ENCODE data around the gene CCSER1. TPM values are rescaled to one million over a fixed set of nuclear protein-coding genes. Genes with fewer than 3 reads are reported as not detected.
A peak's percentile ranks its signal among the peaks of the same experiment; 100 is the strongest.

Gene CCSER1
- total and polyA plus RNA-seq, 2 experiments from 2014 or later = 2.9 to 3.4 TPM

DNA sequence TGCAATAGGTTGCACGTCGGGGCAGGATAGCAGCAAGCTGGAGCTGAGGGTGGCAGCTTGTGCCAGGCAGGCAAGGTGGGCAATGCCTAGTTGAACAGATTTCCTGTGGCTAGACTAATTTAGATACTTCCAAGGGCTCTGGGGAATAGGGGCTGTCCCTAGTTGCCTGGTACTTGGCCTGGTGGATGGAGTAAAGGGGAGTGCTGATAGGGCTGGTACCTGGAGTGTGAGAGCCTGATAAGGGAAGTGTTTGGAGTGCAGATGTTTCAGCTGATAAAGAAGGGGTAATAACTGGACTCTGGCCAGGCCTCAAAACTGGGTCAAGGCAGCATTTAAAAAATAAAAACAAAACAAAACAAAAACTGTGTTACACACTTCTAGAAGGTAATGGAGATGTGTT lies 665.5 kb downstream of the CCSER1 start:
- Histone ChIP-seq H3K4me3 (no peak overlapping the region), H3K36me3 (ENCODE audit: insufficient read depth) (0 out of 2 replicates have a peak, but pooled peaks cover 5% of the 10 kb centered on the region), H3K4me2 (no peak overlapping the region), H3K27me3 (ENCODE audit: insufficient read depth) (no peaks in the 10 kb centered on the region), H3K4me1 (ENCODE audit: insufficient read depth) (no peaks in the 10 kb centered on the region), H4K20me1 (replicated peaks; ENCODE audit: insufficient read depth) (no peaks in the 10 kb centered on the region), H3F3A (replicated peaks; ENCODE audit: low read depth) (no peaks in the 10 kb centered on the region), H3K79me2 (replicated peaks; ENCODE audit: insufficient read depth) (no peaks in the 10 kb centered on the region), H2AFZ (no peak overlapping the region), H3K27ac (ENCODE audit: low read depth) (no peak overlapping the region), H3K9me2 (ENCODE audit: insufficient read depth) (peaks cover 6% of the 10 kb centered on the region; the same call in 1 of the 2 replicates)
- Mint-ChIP-seq H3K36me3 (ENCODE audit: low read depth) (peaks cover 13% of the 10 kb centered on the region; the same call in 2 of the 3 replicates), H3K27ac (no peak overlapping the region), H3K27me3 (ENCODE audit: insufficient read depth, low read depth, poor library complexity) (peaks cover 2% of the 10 kb centered on the region), H3K9me3 (peaks cover 19% of the 10 kb centered on the region; the same call in 2 of the 3 replicates), H3K4me1 (no peaks in the 10 kb centered on the region), H3K4me3 (no peak overlapping the region)
- ATAC-seq (no peak), DNase-seq (ENCODE audit: low spot score) (peak; percentile 8)
- no peak for TF ChIP-seq ZNF331 (CRISPR knock-in tag; IDR thresholded peaks at IDR 0.05; ENCODE audit: low read depth)
- no peak for TF ChIP-seq EZH2phosphoT487 (IDR thresholded peaks at IDR 0.05; ENCODE audit: unreplicated experiment)
- TF ChIP-seq ZNF114 (CRISPR knock-in tag; IDR thresholded peaks at IDR 0.05) = no peak
- no peak for TF ChIP-seq EZH2 (IDR thresholded peaks at IDR 0.05; ENCODE audit: low read depth, unreplicated experiment)
- no peak for TF ChIP-seq NANOG (IDR thresholded peaks at IDR 0.05; ENCODE audit: borderline replicate concordance)
- no peak for TF ChIP-seq CREB1 (CRISPR knock-in tag; IDR thresholded peaks at IDR 0.05; ENCODE audit: low read depth)
- no peak for TF ChIP-seq JUNB (IDR thresholded peaks at IDR 0.05; ENCODE audit: unreplicated experiment)
- TF ChIP-seq, protein P1, sequence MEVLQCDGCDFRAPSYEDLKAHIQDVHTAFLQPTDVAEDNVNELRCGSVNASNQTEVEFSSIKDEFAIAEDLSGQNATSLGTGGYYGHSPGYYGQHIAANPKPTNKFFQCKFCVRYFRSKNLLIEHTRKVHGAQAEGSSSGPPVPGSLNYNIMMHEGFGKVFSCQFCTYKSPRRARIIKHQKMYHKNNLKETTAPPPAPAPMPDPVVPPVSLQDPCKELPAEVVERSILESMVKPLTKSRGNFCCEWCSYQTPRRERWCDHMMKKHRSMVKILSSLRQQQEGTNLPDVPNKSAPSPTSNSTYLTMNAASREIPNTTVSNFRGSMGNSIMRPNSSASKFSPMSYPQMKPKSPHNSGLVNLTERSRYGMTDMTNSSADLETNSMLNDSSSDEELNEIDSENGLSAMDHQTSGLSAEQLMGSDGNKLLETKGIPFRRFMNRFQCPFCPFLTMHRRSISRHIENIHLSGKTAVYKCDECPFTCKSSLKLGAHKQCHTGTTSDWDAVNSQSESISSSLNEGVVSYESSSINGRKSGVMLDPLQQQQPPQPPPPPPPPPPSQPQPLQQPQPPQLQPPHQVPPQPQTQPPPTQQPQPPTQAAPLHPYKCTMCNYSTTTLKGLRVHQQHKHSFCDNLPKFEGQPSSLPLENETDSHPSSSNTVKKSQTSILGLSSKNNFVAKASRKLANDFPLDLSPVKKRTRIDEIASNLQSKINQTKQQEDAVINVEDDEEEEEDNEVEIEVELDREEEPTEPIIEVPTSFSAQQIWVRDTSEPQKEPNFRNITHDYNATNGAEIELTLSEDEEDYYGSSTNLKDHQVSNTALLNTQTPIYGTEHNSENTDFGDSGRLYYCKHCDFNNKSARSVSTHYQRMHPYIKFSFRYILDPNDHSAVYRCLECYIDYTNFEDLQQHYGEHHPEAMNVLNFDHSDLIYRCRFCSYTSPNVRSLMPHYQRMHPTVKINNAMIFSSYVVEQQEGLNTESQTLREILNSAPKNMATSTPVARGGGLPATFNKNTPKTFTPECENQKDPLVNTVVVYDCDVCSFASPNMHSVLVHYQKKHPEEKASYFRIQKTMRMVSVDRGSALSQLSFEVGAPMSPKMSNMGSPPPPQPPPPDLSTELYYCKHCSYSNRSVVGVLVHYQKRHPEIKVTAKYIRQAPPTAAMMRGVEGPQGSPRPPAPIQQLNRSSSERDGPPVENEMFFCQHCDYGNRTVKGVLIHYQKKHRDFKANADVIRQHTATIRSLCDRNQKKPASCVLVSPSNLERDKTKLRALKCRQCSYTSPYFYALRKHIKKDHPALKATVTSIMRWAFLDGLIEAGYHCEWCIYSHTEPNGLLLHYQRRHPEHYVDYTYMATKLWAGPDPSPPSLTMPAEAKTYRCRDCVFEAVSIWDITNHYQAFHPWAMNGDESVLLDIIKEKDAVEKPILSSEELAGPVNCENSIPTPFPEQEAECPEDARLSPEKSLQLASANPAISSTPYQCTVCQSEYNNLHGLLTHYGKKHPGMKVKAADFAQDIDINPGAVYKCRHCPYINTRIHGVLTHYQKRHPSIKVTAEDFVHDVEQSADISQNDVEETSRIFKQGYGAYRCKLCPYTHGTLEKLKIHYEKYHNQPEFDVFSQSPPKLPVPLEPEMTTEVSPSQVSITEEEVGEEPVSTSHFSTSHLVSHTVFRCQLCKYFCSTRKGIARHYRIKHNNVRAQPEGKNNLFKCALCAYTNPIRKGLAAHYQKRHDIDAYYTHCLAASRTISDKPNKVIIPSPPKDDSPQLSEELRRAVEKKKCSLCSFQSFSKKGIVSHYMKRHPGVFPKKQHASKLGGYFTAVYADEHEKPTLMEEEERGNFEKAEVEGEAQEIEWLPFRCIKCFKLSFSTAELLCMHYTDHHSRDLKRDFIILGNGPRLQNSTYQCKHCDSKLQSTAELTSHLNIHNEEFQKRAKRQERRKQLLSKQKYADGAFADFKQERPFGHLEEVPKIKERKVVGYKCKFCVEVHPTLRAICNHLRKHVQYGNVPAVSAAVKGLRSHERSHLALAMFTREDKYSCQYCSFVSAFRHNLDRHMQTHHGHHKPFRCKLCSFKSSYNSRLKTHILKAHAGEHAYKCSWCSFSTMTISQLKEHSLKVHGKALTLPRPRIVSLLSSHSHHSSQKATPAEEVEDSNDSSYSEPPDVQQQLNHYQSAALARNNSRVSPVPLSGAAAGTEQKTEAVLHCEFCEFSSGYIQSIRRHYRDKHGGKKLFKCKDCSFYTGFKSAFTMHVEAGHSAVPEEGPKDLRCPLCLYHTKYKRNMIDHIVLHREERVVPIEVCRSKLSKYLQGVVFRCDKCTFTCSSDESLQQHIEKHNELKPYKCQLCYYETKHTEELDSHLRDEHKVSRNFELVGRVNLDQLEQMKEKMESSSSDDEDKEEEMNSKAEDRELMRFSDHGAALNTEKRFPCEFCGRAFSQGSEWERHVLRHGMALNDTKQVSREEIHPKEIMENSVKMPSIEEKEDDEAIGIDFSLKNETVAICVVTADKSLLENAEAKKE (CRISPR knock-in tag; IDR thresholded peaks at IDR 0.05) = no peak
- TF ChIP-seq, protein P2, sequence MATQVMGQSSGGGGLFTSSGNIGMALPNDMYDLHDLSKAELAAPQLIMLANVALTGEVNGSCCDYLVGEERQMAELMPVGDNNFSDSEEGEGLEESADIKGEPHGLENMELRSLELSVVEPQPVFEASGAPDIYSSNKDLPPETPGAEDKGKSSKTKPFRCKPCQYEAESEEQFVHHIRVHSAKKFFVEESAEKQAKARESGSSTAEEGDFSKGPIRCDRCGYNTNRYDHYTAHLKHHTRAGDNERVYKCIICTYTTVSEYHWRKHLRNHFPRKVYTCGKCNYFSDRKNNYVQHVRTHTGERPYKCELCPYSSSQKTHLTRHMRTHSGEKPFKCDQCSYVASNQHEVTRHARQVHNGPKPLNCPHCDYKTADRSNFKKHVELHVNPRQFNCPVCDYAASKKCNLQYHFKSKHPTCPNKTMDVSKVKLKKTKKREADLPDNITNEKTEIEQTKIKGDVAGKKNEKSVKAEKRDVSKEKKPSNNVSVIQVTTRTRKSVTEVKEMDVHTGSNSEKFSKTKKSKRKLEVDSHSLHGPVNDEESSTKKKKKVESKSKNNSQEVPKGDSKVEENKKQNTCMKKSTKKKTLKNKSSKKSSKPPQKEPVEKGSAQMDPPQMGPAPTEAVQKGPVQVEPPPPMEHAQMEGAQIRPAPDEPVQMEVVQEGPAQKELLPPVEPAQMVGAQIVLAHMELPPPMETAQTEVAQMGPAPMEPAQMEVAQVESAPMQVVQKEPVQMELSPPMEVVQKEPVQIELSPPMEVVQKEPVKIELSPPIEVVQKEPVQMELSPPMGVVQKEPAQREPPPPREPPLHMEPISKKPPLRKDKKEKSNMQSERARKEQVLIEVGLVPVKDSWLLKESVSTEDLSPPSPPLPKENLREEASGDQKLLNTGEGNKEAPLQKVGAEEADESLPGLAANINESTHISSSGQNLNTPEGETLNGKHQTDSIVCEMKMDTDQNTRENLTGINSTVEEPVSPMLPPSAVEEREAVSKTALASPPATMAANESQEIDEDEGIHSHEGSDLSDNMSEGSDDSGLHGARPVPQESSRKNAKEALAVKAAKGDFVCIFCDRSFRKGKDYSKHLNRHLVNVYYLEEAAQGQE (IDR thresholded peaks at IDR 0.05; ENCODE audit: unreplicated experiment) = no peak
- TF ChIP-seq POLR2AphosphoS5 (IDR thresholded peaks at IDR 0.05; ENCODE audit: low read depth) = no peak
- TF ChIP-seq, protein P3, sequence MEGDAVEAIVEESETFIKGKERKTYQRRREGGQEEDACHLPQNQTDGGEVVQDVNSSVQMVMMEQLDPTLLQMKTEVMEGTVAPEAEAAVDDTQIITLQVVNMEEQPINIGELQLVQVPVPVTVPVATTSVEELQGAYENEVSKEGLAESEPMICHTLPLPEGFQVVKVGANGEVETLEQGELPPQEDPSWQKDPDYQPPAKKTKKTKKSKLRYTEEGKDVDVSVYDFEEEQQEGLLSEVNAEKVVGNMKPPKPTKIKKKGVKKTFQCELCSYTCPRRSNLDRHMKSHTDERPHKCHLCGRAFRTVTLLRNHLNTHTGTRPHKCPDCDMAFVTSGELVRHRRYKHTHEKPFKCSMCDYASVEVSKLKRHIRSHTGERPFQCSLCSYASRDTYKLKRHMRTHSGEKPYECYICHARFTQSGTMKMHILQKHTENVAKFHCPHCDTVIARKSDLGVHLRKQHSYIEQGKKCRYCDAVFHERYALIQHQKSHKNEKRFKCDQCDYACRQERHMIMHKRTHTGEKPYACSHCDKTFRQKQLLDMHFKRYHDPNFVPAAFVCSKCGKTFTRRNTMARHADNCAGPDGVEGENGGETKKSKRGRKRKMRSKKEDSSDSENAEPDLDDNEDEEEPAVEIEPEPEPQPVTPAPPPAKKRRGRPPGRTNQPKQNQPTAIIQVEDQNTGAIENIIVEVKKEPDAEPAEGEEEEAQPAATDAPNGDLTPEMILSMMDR (conservative IDR thresholded peaks at IDR 0.05; ENCODE audit: low read depth in 2 of 2) = no peak
- TF ChIP-seq, protein P4, sequence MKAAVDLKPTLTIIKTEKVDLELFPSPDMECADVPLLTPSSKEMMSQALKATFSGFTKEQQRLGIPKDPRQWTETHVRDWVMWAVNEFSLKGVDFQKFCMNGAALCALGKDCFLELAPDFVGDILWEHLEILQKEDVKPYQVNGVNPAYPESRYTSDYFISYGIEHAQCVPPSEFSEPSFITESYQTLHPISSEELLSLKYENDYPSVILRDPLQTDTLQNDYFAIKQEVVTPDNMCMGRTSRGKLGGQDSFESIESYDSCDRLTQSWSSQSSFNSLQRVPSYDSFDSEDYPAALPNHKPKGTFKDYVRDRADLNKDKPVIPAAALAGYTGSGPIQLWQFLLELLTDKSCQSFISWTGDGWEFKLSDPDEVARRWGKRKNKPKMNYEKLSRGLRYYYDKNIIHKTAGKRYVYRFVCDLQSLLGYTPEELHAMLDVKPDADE (IDR thresholded peaks at IDR 0.05) = no peak
- no peak for TF ChIP-seq STAT1 (IDR thresholded peaks at IDR 0.05; ENCODE audit: unreplicated experiment)
